HepG2 (cell line): Measurements from ENCODE around the gene SLC39A2. TPM values are rescaled to one million over a fixed set of nuclear protein-coding genes. Genes with fewer than 3 reads are reported as not detected.
A peak's percentile ranks its signal among the peaks of the same experiment; 100 is the strongest.

Experiments
- ARID4A ChIP-seq: sonication (generic); formaldehyde crosslinking; IDR thresholded peaks from 2 replicates; pipeline ENCODE4 v1.5.0; 2020; ENCODE audit warnings: mild to moderate bottlenecking, missing genetic modification reagents, borderline replicate concordance
- ATF2 ChIP-seq: sonication (generic); formaldehyde crosslinking; IDR thresholded peaks from 2 replicates; pipeline ENCODE4 v1.4.0; 2020; ENCODE audit warnings: missing genetic modification reagents
- FOXO1 ChIP-seq: sonication (generic); formaldehyde crosslinking; IDR thresholded peaks from 2 replicates; pipeline ENCODE4 v1.4.0; 2020; ENCODE audit warnings: missing genetic modification reagents
- HCFC1 ChIP-seq: fragments of 150-350 bp; IDR thresholded peaks from 2 replicates; pipeline ENCODE4 v1.6.1; 2014; ENCODE audit warnings: low read depth, low read length
- IKZF1 ChIP-seq: fragments of 450-650 bp; IDR thresholded peaks from 2 replicates; pipeline ENCODE4 v1.7.1; 2016
- JUNB ChIP-seq: sonication (generic); formaldehyde crosslinking; IDR thresholded peaks from 2 replicates; pipeline ENCODE4 v1.8.0; 2022; ENCODE audit warnings: missing genetic modification reagents, mild to moderate bottlenecking, borderline replicate concordance
- LCORL ChIP-seq, 2 experiments: fragments of 450-650 bp in 1 of 2; sonication (generic) in 1 of 2; formaldehyde crosslinking in 1 of 2; IDR thresholded peaks; 2 replicates each; pipeline versions ENCODE4 v1.5.0 to v1.6.1; 2017 to 2020; ENCODE audit warnings: antibody characterized with exemption in 1 of 2, missing genetic modification reagents in 1 of 2
- MTERF4 ChIP-seq: sonication (generic); formaldehyde crosslinking; IDR thresholded peaks from 2 replicates; pipeline ENCODE4 v1.8.0; 2023; ENCODE audit warnings: mild to moderate bottlenecking, missing genetic modification reagents
- PITX1 ChIP-seq: sonication (generic); formaldehyde crosslinking; IDR thresholded peaks from 2 replicates; pipeline ENCODE4 v1.5.1; 2020; ENCODE audit warnings: mild to moderate bottlenecking, missing genetic modification reagents
- PRDM15 ChIP-seq: sonication (generic); formaldehyde crosslinking; IDR thresholded peaks from 2 replicates; pipeline ENCODE4 v1.4.0; 2020; ENCODE audit warnings: missing genetic modification reagents
- RARA ChIP-seq: IDR thresholded peaks from 2 replicates; pipeline ENCODE4 v1.6.1; 2016; ENCODE audit warnings: missing genetic modification reagents, missing compliant biosample characterization
- SALL2 ChIP-seq: sonication (generic); formaldehyde crosslinking; IDR thresholded peaks from 2 replicates; pipeline ENCODE4 v1.8.1; 2023; ENCODE audit warnings: mild to moderate bottlenecking, missing genetic modification reagents, inconsistent platforms
- THAP8 ChIP-seq: sonication (generic); formaldehyde crosslinking; IDR thresholded peaks from 2 replicates; pipeline ENCODE4 v1.5.1; 2020; ENCODE audit warnings: missing genetic modification reagents, mild to moderate bottlenecking, borderline replicate concordance
- U2AF1 ChIP-seq: fragments of 200-400 bp; formaldehyde crosslinking; optimal IDR thresholded peaks from 2 replicates; pipeline ENCODE3; 2017; ENCODE audit warnings: mild to moderate bottlenecking, low read depth, low read length
- ZNF44 ChIP-seq: sonication (generic); formaldehyde crosslinking; IDR thresholded peaks from 2 replicates; pipeline ENCODE4 v1.5.1; 2020; ENCODE audit warnings: mild to moderate bottlenecking, missing genetic modification reagents
- ZNF670 ChIP-seq: sonication (generic); formaldehyde crosslinking; IDR thresholded peaks from 2 replicates; pipeline ENCODE4 v1.8.0; 2022; ENCODE audit warnings: mild to moderate bottlenecking, missing genetic modification reagents, borderline replicate concordance
- ZNF737 ChIP-seq: sonication (generic); formaldehyde crosslinking; IDR thresholded peaks from 2 replicates; pipeline ENCODE4 v1.5.0; 2020; ENCODE audit warnings: missing genetic modification reagents, mild to moderate bottlenecking, borderline replicate concordance
- ZNF768 ChIP-seq: sonication (generic); formaldehyde crosslinking; IDR thresholded peaks from 2 replicates; pipeline ENCODE4 v1.4.0; 2020; ENCODE audit warnings: missing genetic modification reagents
- polyA plus RNA-seq, 8 experiments: library from polyadenylated mRNA; depleted of rRNA in 3 of 8; stranded (reverse) in 7 of 8; unstranded in 1 of 8; fragments of >200 nt; fragmentation: Illumina TruSeq in 4 of 8; extraction: Trizol in 4 of 8; gene quantifications; 2 replicates each; pipeline versions ENCODE4 v1.2.1 to v1.2.3, GENCODE V29; 2011 to 2016; ENCODE audit warnings: low read depth in 4 of 8, missing spikeins in 1 of 8, mixed read lengths in 1 of 8; ENCODE audit not compliant: insufficient read depth in 1 of 8
- total RNA-seq, 5 experiments: library from RNA; depleted of rRNA; stranded (reverse); fragments of >200 nt; fragmentation: Illumina TruSeq; extraction: Trizol; gene quantifications; 2 replicates each; pipeline ENCODE4 v1.2.3, GENCODE V29; 2016; ENCODE audit warnings: low read depth in 1 of 5

The SLC39A2 gene
- total and polyA plus RNA-seq, 2 of the 13 experiments (the other 11 are each of a cell fraction or from before 2014, with no cell fraction given) = 0.08 to 0.11 TPM

- TF ChIP-seq PRDM15 (CRISPR knock-in tag) (peak; percentile 54; the same call in 1 of the 2 replicates), HCFC1 (no peak), ATF2 (CRISPR knock-in tag) (peak; percentile 63; the same call in 1 of the 2 replicates), PITX1 (CRISPR knock-in tag) (peak; percentile 69; the same call in 1 of the 2 replicates), FOXO1 (peak; percentile 60; the same call in 1 of the 2 replicates), ZNF44 (CRISPR knock-in tag) (no peak), LCORL (IDR thresholded peaks at IDR 0.05) (no peak), LCORL (CRISPR knock-in tag; IDR thresholded peaks at IDR 0.05) (no peak), THAP8 (CRISPR knock-in tag) (no peak), ZNF768 (CRISPR knock-in tag) (peak; percentile 78; the same call in 1 of the 2 replicates), ARID4A (CRISPR knock-in tag) (peak; percentile 80), JUNB (CRISPR knock-in tag) (no peak), SALL2 (peak; percentile 71), IKZF1 (no peak), RARA (CRISPR knock-in tag) (peak; percentile 64), U2AF1 (no peak), ZNF670 (CRISPR knock-in tag) (peak; percentile 88; the same call in 1 of the 2 replicates), ZNF737 (CRISPR knock-in tag) (no peak), MTERF4 (CRISPR knock-in tag) (peak; percentile 82; the same call in 1 of the 2 replicates)
Measured at GRCh38 chr14:21024585-21025370, 25.7 kb downstream of the SLC39A2 start, which contains the start of gene NDRG2 (continued).
